DMS53 (cell line): ENCODE measurements around the gene GABRB3.

Source experiments
- DNase-seq: peaks from one replicate; lab custom pipeline; 2025; lab: John Stamatoyannopoulos, UW

Gene GABRB3

GRCh38 chr15:26772154-26773066, at the start of gene GABRB3:
GABRB3 (minus strand) TSS chr15:26773066.
- DNase-seq: no peak

DNA sequence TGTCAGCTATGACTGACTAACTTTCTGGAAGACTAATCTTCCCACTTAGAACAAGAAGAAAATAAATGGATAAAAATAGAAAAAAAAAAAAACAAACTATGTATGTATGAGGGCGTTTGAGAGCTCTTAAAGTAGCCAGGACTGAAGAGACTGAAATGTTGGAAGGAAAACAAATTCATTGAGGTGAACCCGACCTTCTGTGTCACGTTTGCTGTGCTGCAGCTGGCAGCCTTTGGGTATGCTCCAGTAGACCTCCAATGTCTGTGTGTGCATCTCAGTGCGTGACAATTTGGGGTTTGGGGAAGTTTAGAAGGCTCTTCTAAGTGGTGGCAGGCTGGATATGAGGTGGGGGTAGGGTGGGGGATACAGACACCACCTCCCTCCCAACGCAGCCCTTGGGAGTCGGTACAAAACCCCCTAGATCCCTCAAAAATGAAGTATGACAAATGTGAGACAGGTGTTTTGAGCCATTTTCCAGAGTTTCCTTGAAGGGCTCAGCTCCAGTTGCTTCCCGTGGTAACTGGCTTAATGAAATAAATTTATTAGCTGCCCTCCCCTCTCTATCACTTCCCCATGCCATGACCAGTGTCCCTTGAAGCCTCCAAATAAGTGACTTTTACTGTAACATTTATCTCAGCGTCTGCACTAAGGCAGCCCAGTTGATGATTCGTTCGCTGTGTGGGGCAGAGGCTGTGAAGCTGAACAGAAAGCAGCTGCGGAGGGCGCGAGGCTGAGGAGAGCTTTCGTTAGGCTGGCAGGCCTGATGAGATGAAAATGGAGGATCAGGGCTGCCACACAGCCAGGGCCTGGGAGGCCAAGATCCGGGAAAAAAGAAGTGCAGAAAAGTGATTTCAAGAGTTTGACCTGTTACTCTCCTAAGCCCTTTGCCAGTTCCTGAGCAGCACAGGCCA, 34.9 kb upstream of the GABRB3 start:
- DNase-seq: no peak

DNA sequence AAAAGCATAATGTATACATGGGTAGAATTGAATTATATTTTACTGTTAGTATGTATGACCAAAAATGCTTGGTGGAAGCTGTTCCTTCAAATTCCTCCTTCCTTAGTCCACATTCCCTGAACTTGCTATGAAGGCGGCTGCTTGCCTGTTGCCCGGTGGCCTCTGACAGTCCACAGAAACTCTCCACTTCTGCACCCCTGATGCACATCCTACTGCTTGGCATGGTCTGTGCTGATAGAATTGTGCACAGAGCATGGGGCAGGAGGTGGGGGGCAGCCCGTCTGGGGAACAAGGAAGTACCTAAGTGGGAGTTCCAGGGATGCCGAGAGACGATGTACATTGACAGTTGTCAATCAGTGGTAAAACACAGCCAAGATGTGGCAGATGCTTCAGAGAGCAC, 33.7 kb upstream of the GABRB3 start:
- DNase-seq: no peak

- DNase-seq: no peak
These were observed 33.3 kb upstream of the GABRB3 start for GRCh38 chr15:26806151-26806550.

GRCh38 chr15:26805470-26805869, 32.6 kb upstream of the GABRB3 start:
- DNase-seq: no peak

- no peak for DNase-seq
These were observed 31.4 kb upstream of the GABRB3 start for GRCh38 chr15:26804063-26804804.

GRCh38 chr15:26790118-26790517, 17.3 kb upstream of the GABRB3 start:
- DNase-seq: no peak

DNA sequence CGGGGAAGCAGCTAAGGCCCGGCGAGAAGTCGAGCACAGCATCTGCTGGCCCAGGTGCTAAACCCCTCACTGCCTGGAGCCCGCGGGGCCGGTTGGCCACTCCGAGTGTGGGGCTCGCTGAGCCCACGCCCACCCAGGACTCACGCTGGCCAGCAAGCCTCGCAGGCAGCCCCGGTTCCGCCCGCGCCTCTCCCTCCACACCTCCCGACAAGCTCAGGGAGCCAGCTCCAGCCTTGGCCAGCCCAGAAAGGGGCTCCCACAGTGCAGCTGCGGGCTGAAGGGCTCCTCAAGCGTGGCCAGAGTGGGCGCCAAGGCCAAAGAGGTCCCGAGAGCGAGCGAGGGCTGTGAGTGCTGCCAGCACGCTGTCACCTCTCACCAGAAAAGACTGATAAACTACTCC, 8.9 kb upstream of the GABRB3 start:
- DNase-seq: no peak

GRCh38 chr15:26773917-26774316, 1.1 kb upstream of the GABRB3 start:
- DNase-seq: no peak

DNA sequence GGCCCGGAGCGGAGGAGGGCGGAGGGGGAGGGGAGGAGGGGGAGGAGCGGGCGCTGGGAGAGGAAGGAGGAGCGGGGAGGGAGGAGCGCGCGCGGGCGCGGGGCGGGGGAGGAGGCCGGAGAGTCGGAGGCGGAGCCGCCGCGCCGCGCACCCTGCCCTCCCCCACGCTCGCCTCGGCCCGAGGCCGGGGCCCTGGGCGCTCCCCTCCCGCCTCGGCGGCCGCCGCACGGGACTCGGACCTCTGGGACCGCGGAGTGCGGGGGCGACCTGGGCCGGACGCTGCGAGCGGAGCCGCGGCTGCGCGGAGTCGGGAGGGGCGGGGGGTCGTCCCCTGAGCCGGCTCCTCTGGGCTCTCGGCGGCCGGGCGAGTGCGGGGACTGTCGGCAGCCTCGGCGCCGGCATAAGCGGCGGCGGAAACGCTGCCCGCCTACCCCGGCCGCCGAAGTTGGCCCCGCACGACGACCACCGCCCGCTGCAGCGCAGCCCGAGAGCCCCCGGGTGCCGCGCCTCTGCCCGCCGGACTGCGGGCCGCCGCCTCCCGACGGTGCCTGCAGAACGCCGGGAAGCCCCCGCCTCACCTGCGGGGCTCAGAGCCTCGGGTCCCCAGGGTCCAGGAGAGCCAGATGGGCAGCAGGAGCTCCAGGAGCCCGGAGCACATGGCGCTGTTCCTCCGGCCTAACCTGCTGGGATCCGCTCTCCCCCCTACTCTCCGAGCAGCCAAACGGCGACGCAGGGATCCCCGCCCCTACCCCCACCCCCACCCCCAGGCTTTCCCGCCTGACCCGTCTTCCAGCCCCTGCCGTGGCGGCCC, 406 bp upstream of the GABRB3 start:
- DNase-seq: no peak

DNA sequence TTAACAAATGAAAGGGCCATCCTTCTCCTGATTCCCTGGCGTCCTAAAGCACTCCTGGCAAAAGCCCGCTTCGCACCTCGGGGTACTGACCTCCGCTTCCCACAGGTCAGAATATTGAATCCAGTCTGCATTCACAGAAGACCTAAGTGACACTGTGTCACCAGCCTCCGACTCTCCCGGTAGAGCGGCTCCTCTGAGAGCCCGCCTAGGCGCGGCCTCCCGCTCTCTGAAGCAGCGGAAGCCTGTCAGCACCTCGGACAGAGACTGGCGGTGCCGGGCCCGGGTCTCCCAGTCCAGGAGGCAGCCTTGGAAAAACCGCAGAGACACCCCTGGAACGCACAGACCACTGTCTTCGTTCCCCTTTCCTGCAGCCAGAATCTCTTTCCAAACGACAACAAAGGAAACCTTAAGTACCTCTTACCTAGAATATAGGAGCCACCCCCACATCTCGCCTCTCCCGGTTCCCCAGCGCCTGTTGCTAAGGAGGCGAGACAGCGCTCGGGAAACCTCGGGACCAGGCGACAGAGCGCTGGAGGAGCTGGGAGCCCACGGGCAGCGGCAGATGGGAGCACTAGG, 1.2 kb downstream of the GABRB3 start:
- DNase-seq: no peak

- DNase-seq: no peak
These were observed 1.7 kb downstream of the GABRB3 start for GRCh38 chr15:26771168-26771567.

DNA sequence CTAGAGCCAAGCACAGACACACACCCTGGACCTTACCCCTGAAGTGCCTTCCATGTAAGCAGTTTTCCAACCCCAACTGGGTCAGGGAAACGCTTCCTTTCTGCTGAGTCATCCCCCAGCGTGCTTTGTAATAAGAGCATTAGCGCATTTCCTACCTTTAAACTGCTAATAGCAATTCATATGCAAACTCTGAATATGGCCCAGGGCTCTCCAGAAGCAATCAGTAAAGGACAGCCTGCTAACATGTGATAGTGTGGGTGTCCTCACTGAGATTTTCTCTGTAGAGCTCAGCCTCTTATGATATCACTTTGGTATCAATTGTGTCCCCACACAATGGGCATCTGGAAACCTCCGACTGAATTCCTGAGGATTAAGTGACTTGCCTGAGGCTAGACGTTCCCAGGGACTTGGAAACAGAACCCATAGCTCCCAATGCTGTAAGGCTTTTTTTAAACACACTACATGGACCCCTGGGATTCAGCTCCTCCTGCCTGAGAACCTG, 5.6 kb downstream of the GABRB3 start:
- DNase-seq: no peak

GRCh38 chr15:26766262-26766661, 6.6 kb downstream of the GABRB3 start:
- no peak for DNase-seq

DNA sequence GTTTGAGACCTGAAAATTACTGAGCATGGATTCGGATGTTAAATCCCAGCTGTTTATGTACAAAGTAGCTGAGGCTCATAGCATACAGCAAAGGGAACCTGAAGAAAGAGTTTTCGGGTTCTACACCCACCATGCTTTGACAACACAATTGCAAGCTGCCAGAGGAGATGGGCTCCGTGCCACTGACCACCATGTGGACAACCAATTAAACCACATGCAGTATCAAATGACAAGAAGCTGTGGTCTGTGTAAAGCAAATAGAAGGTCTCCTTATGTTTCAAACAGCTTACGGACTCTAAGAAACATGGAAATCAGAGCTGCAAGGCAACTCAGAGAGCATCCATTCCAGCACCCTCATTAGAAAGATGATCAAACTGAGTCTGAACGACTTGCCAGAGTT, 12.9 kb downstream of the GABRB3 start:
- no peak for DNase-seq

DNA sequence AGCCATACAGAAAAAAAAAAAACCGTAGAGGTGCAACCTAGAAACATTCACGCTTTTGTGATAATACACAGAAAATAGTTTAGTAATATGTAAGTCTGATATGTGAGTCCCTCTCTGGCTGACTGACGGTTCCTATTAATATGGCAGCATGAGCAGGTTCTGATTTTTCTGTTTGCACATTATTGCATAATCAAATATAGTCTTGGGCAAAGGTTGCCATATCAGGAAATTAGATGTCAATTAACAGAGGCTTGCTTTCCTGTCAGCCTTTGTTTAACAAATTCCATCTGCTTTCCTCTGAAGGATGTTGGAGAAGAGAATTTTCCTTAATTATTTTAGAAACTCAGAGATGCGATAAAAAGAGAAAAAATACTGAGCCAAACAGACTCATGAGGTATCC, 14.8 kb downstream of the GABRB3 start:
- no peak for DNase-seq

- no peak for DNase-seq
These were observed 15.7 kb downstream of the GABRB3 start for GRCh38 chr15:26757141-26757540.

DNA sequence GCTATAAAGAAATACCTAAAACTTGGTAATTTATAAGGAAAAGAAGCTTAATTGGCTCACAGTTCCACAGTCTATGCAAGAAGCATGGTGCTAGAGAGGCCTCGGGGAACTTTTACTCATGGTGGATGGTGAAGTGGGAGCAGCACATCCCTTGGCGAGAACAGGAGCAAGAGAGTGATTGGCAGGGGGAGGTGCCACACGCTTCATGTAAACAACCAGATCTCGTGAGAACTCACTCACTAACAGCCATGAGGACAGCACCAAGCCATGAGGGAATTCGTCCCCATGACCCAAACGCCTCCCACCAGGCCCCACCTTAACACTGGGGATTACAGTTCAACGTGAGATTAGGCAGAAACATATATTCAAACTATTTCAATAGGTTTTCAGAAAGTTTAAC, 28.0 kb downstream of the GABRB3 start:
- no peak for DNase-seq

GRCh38 chr15:26739791-26740190, 33.1 kb downstream of the GABRB3 start:
- no peak for DNase-seq

- no peak for DNase-seq
These were observed 33.9 kb downstream of the GABRB3 start for GRCh38 chr15:26738996-26739395.
